Small intestine (tissue), 7 donors: ENCODE measurements around the gene NTNG1. TPM values are rescaled to one million over a fixed set of nuclear protein-coding genes. Genes with fewer than 3 reads are reported as not detected.

Experiments used
- DNase-seq, 2 donors: peaks; one replicate each; pipeline versions ENCODE4 v3.0.0 to v3.0.0-alpha.2; 2013
- FAIRE-seq: peaks from 2 replicates; lab custom pipeline; 2012; peaks lifted over from hg19 to GRCh38; lab: Jason Lieb, UNC
- H3K27ac ChIP-seq, 3 donors: one replicate each; pipeline ENCODE4 v1.5.1; 2013; ENCODE audit warnings: low read length in 2 of 3, mild to moderate bottlenecking in 2 of 3, control low read depth in 1 of 3, inconsistent platforms in 1 of 3, low read depth in 1 of 3, moderate library complexity in 1 of 3
- H3K27me3 ChIP-seq, 3 donors: one replicate each; pipeline ENCODE4 v1.6.1; 2013; ENCODE audit warnings: low read length in 3 of 3, inconsistent platforms in 1 of 3; ENCODE audit not compliant: control insufficient read depth in 3 of 3, insufficient read depth in 3 of 3
- H3K36me3 ChIP-seq, 3 donors: one replicate each; pipeline ENCODE4 v1.6.1; 2013; ENCODE audit warnings: low read length in 3 of 3, inconsistent platforms in 1 of 3, low read depth in 1 of 3, mild to moderate bottlenecking in 1 of 3, moderate library complexity in 1 of 3; ENCODE audit not compliant: control insufficient read depth in 3 of 3, insufficient read depth in 2 of 3
- H3K4me1 ChIP-seq, 3 donors: one replicate each; pipeline ENCODE4 v1.6.1; 2013; ENCODE audit warnings: low read length in 2 of 3, inconsistent platforms in 1 of 3, low read depth in 1 of 3, mild to moderate bottlenecking in 1 of 3, moderate library complexity in 1 of 3; ENCODE audit not compliant: control insufficient read depth in 3 of 3, insufficient read depth in 2 of 3
- H3K4me3 ChIP-seq, 3 donors: one replicate each; pipeline ENCODE4 v1.5.1; 2013; ENCODE audit warnings: low read length in 3 of 3, control low read depth in 1 of 3, inconsistent platforms in 1 of 3, low read depth in 1 of 3, mild to moderate bottlenecking in 1 of 3, moderate library complexity in 1 of 3
- H3K9me3 ChIP-seq, 2 donors: one replicate each; pipeline ENCODE4 v1.6.1; 2013; ENCODE audit warnings: low read depth in 1 of 2, low read length in 1 of 2; ENCODE audit not compliant: control insufficient read depth in 2 of 2, insufficient read depth in 1 of 2
- WGBS, 3 donors: extraction: QIAGEN DNeasy Blood & Tissue Kit; methylation state at CpG; one replicate each; pipeline ENCODE4 v1.1.7; 2013; 5-methylcytosine and 5-hydroxymethylcytosine counted together
- polyA plus RNA-seq, 4 donors: library from polyadenylated mRNA; stranded (reverse) in 3 of 4; unstranded in 1 of 4; fragments of 200-250 nt in 3 of 4; fragments of 120-200 nt in 1 of 4; gene quantifications; one replicate each; pipeline versions ENCODE4 v1.2.1 to v1.2.3, GENCODE V29; 2013
- donor health status: healthy with polysubstance abuse.
- donor health status: control.
- donor health status: control.
- donor health status: Bipolar disorder and iron deficiency.
- donor health status: healthy.

The NTNG1 gene
- polyA plus RNA-seq, 4 donors = 0.27 to 0.65 TPM; not detected in 2

GRCh38 chr1:107342768-107343167 lies 201.9 kb downstream of the NTNG1 start:
- no peak overlapping the region for H3K27ac ChIP-seq
- no peaks in the 10 kb centered on the region for H3K9me3 ChIP-seq
- H3K4me3 ChIP-seq = no peak overlapping the region
- no peak for DNase-seq
- 74 to 94% (median 94%) methylated on average over 2 of the region's 2 CpGs for WGBS, 3 donors
- no peaks in the 10 kb centered on the region for H3K27me3 ChIP-seq
- H3K4me1 ChIP-seq = no peaks in the 10 kb centered on the region
- no peak for FAIRE-seq
- H3K36me3 ChIP-seq = no peaks in the 10 kb centered on the region

- Histone ChIP-seq H3K4me1 (no peaks in the 10 kb centered on the region), H3K27me3 (no peaks in the 10 kb centered on the region), H3K27ac (no peak overlapping the region), H3K36me3 (no peaks in the 10 kb centered on the region), H3K4me3 (no peak overlapping the region), H3K9me3 (no peaks in the 10 kb centered on the region)
- DNase-seq (no peak), FAIRE-seq (no peak)
- 83 to 90% (median 85%) methylated on average over 5 of the region's 5 CpGs for WGBS, 3 donors
Measured at GRCh38 chr1:107343601-107344000, 202.8 kb downstream of the NTNG1 start.

GRCh38 chr1:107344268-107344760 lies 203.5 kb downstream of the NTNG1 start:
- FAIRE-seq (no peak), DNase-seq (no peak)
- no peaks in the 10 kb centered on the region for H3K36me3 ChIP-seq
- 39 to 53% (median 48%) methylated on average over 1 of the region's 1 CpG for WGBS, 3 donors
- H3K27ac ChIP-seq = no peak overlapping the region
- H3K9me3 ChIP-seq = no peaks in the 10 kb centered on the region
- no peak overlapping the region for H3K4me3 ChIP-seq
- H3K4me1 ChIP-seq = no peaks in the 10 kb centered on the region
- no peaks in the 10 kb centered on the region for H3K27me3 ChIP-seq

GRCh38 chr1:107344836-107345235 lies 204.0 kb downstream of the NTNG1 start:
- DNase-seq = no peak
- WGBS, 3 donors = 49 to 55% (median 54%) methylated on average over 3 of the region's 3 CpGs
- no peak overlapping the region for H3K4me3 ChIP-seq
- H3K9me3 ChIP-seq = no peaks in the 10 kb centered on the region
- FAIRE-seq = no peak
- no peaks in the 10 kb centered on the region for H3K27me3 ChIP-seq
- no peaks in the 10 kb centered on the region for H3K36me3 ChIP-seq
- no peaks in the 10 kb centered on the region for H3K4me1 ChIP-seq
- H3K27ac ChIP-seq = no peak overlapping the region

- H3K36me3 ChIP-seq = no peaks in the 10 kb centered on the region
- H3K27ac ChIP-seq = no peak overlapping the region
- FAIRE-seq = no peak
- no peaks in the 10 kb centered on the region for H3K9me3 ChIP-seq
- no peaks in the 10 kb centered on the region for H3K4me1 ChIP-seq
- no peak for DNase-seq
- H3K4me3 ChIP-seq = no peak overlapping the region
- H3K27me3 ChIP-seq = no peaks in the 10 kb centered on the region
Measured at GRCh38 chr1:107352850-107353249, 212.0 kb downstream of the NTNG1 start.

GRCh38 chr1:107357376-107357775 lies 216.5 kb downstream of the NTNG1 start:
- H3K27me3 ChIP-seq = no peaks in the 10 kb centered on the region
- H3K36me3 ChIP-seq = no peaks in the 10 kb centered on the region
- no peaks in the 10 kb centered on the region for H3K9me3 ChIP-seq
- no peak for DNase-seq
- FAIRE-seq = no peak
- H3K27ac ChIP-seq = no peak overlapping the region
- no peak overlapping the region for H3K4me3 ChIP-seq
- WGBS, 3 donors = 25 to 43% (median 33%) methylated on average over 1 of the region's 1 CpG
- no peaks in the 10 kb centered on the region for H3K4me1 ChIP-seq

GRCh38 chr1:107358619-107359327 lies 217.9 kb downstream of the NTNG1 start:
- no peaks in the 10 kb centered on the region for H3K9me3 ChIP-seq
- H3K4me1 ChIP-seq = no peaks in the 10 kb centered on the region
- WGBS, 3 donors = 40 to 57% (median 50%) methylated on average over 5 of the region's 5 CpGs
- no peaks in the 10 kb centered on the region for H3K36me3 ChIP-seq
- H3K27ac ChIP-seq = no peak overlapping the region
- no peak for FAIRE-seq
- DNase-seq = no peak
- H3K4me3 ChIP-seq = no peak overlapping the region
- H3K27me3 ChIP-seq = no peaks in the 10 kb centered on the region

GRCh38 chr1:107359472-107360241 lies 218.8 kb downstream of the NTNG1 start:
- no peak for FAIRE-seq
- no peaks in the 10 kb centered on the region for H3K36me3 ChIP-seq
- H3K4me1 ChIP-seq = no peaks in the 10 kb centered on the region
- no peaks in the 10 kb centered on the region for H3K27me3 ChIP-seq
- no peak for DNase-seq
- H3K27ac ChIP-seq = no peak overlapping the region
- no peaks in the 10 kb centered on the region for H3K9me3 ChIP-seq
- no peak overlapping the region for H3K4me3 ChIP-seq
- WGBS, 3 donors = 25 to 53% (median 31%) methylated on average over 5 of the region's 5 CpGs
